DND-41 (cell line): ENCODE data around the gene TTC33.

ENCODE experiments used
- CTCF ChIP-seq: IDR thresholded peaks from 2 replicates; pipeline ENCODE4 v1.5.1; 2012; ENCODE audit warnings: borderline replicate concordance, low read length, moderate library complexity, mild to moderate bottlenecking; ENCODE audit not compliant: poor library complexity, severe bottlenecking; ENCODE audit errors: extremely low read depth
- EZH2 ChIP-seq: IDR thresholded peaks from 3 replicates; pipeline ENCODE4 v1.6.1; 2012; ENCODE audit warnings: borderline replicate concordance, low read depth, mild to moderate bottlenecking, moderate library complexity, low read length, inconsistent platforms; ENCODE audit not compliant: severe bottlenecking

- TF ChIP-seq CTCF (no peak), EZH2 (no peak)
Measured at GRCh38 chr5:40630126-40630525, 125.6 kb downstream of the TTC33 start.
